ACHN (cell line): ENCODE measurements around the gene KRTAP4-11.
"Not testable (repeated sequence)": the region's sequence is repeated elsewhere in the genome, so short reads cannot be mapped to it uniquely, and the experiment has no call there.

ENCODE experiments used
- DNase-seq: peaks from one replicate; pipeline ENCODE4 v3.0.0-alpha.2; 2015
- in situ Hi-C: cut with HindIII; loops from 2 replicates; pipeline ENCODE4 v1.10.0; 2017; ENCODE audit warnings: low sequenced_read_pairs, low pct_ligation_motif_present, low pct_unique_long_range_greater_than_20kb

KRTAP4-11 gene

GRCh38 chr17:41127371-41127770 is 9.2 kb upstream of the KRTAP4-11 start:
- no peak for DNase-seq
- in situ Hi-C loops, result no loop called here

DNA sequence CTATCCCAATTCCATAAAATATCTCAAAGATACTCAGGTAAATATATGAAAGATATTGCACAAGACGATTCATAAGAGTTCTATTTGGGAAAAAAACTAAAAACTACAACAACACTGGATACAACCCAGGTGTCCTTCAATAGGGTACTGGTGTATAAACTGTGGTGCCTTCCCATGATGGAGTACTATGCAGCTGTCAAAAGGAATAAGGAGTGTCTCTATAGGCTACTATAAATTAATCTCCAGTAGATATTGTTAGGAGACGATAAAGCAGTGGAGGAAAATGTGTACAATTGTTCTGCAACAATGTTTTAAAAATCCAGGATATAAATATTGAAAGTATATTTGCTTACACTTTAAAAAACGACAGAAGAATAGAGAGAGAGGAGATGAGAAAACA is 8.2 kb upstream of the KRTAP4-11 start:
- DNase-seq, result no peak
- in situ Hi-C loops, result no loop called here

DNA sequence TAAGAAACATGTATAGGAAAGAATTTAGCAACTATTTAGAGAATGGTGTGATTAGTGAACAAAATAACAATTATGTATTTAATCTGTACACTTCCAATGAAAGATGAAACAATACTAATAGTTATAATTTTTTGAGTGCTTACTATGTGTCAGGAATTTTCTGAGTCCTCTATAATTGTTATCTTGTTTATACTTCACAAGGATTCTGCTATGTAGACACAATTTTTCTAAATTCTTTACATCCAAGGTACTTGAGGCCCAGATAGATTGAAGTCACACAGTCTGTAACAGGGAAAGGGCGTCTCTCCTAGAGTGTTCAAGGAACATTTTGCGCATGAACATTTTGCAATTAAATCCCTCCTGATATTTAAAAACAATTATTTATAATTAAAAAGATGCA is 6.9 kb upstream of the KRTAP4-11 start:
- DNase-seq, result no peak
- in situ Hi-C loops, result no loop called here

- in situ Hi-C loops, DNase-seq: not testable (repeated sequence)
Observed at GRCh38 chr17:41123991-41124371, 5.8 kb upstream of the KRTAP4-11 start, which contains the start of gene KRTAP4-12. KRTAP4-12 (minus strand) TSS chr17:41124182; CDS start chr17:41124122, 60 bp downstream.

DNA sequence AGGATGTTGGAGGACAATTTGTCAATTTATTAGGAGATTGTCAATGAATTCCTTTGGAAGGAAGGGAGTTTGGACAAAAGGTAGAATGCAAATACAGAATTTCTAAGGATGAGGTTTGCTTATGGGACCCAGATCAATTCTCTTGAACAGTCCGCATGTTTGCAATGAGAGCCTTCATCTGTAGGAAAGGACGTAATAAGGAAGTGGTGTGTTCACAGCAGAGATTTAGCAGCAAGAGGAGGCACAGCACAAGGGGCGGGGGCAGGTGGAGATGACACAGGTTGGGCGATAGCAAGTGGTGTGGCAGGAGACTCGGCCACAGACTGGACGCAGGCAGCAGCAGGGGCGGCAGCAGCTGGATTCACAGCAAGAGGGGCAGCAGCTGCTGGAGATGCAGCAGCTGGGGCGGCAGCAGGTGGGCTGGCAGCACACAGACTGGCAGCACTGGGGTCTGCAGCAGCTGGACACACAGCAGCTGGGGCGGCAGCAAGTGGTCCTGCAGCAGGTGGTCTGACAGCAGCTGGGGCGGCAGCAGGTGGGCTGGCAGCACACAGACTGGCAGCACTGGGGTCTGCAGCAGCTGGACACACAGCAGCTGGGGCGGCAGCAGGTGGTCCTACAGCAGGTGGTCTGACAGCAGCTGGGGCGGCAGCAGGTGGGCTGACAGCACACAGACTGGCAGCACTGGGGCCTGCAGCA is 5.3 kb upstream of the KRTAP4-11 start:
- in situ Hi-C loops, DNase-seq: not testable (repeated sequence)

GRCh38 chr17:41121742-41122141 is 3.6 kb upstream of the KRTAP4-11 start:
- in situ Hi-C loops, result no loop called here

GRCh38 chr17:41119696-41120690 is 1.8 kb upstream of the KRTAP4-11 start:
- DNase-seq, in situ Hi-C loops: not testable (repeated sequence)

More at GRCh38 chr17:41121742-41122141, 3.6 kb upstream of the KRTAP4-11 start:
- DNase-seq, result no peak

- in situ Hi-C loops, result no loop called here
- no peak for DNase-seq
Observed at GRCh38 chr17:41118721-41119120, 548 bp upstream of the KRTAP4-11 start.

DNA sequence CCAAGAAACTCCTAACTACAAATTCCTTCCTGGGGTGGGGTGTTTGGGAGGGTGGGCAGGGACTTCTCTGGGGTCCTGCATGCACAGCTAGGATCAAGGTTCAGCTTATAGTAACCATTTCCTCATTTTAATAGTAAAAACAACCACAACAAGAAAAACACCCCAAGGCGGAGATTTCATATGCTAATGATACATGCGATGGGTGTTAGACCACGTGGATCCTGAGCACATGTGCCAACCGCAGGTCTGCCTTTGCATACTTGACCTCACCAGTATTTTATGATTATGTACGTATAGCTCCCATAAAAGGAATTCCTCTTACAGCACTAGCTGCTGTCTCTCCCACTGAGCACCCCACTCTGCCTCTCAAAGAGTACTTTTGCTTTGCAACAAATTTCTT is 1.9 kb downstream of the KRTAP4-11 start:
- in situ Hi-C loops, result no loop called here
- no peak for DNase-seq

DNA sequence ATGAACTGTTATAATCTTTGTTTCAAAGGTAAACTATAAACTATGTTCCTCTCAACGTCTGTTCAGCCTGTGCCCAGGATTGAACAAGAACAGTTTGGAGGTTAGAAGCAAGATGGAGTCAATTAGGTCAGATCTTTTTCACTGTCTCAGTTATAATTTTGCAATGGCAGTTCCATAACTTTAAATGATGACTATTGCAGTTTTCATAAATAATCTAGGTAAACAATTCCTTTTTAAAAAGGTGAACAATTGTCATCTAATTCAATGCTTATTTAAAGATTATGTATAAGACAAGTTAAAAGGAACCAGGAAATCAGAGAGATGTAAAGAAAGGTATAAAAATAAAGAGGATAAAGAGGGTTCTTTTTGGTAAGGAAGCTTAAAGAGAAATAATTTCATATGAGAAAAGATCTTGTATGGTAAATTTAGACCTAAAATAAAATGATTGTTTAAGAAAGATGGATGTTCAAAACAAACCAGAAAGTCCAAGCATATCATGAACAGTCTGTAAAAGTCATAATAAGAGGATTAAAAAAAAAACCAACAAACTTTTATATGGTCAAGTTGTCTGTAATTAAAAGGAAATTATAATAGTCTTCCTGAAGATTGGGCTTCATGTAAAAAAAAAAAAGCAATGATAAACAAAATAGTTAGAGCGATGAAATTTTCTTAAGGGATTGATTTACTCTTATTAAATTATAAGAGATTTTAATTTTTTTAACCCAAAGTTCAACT is 6.9 kb downstream of the KRTAP4-11 start:
- in situ Hi-C loops, result no loop called here
- DNase-seq, result no peak

- DNase-seq, in situ Hi-C loops: not testable (repeated sequence)
Observed at GRCh38 chr17:41108728-41109386, 9.3 kb downstream of the KRTAP4-11 start.

- DNase-seq, result no peak
- in situ Hi-C loops, result no loop called here
Observed at GRCh38 chr17:41107941-41108450, 10.2 kb downstream of the KRTAP4-11 start.

DNA sequence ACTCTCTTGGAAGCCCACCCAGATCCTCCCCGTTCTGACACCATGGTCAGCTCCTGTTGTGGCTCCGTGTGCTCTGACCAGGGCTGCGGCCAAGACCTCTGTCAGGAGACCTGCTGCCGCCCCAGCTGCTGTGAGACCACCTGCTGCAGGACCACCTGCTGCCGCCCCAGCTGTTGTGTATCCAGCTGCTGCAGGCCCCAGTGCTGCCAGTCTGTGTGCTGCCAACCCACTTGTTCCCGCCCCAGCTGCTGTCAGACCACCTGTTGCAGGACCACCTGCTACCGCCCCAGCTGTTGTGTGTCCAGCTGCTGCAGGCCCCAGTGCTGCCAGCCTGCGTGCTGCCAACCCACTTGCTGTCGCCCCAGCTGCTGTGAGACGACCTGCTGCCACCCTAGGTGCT is 12.8 kb downstream of the KRTAP4-11 start, which contains the start of gene KRTAP4-9:
TSS of gene KRTAP4-9 (plus strand) at position 43 of the 400 bp plus-strand sequence. CDS start at position 43, 0 bp downstream.
- in situ Hi-C loops, DNase-seq: not testable (repeated sequence)

GRCh38 chr17:41104386-41105038 is 13.7 kb downstream of the KRTAP4-11 start:
- peak; percentile 67 for DNase-seq
- in situ Hi-C loops, result not testable (repeated sequence)

DNA sequence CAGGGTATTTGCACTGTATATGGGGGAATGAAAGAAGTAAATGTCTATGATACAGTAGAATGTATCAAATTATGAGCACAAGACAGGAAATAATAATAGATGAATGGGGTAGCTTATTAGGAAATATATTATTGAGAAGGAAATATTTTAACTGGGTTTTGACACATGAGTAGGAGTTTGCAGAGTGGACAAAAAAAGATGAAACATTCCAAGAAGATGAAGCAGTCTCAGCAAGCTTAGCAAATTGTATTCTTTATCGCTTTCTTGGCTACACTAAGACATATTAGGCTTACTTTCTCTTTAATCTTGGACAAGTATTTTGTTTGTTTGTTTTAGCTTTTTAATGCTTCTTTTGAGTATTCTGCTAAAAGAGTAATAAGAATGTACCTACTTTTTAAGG is 14.3 kb downstream of the KRTAP4-11 start:
- DNase-seq, result no peak
- in situ Hi-C loops, result no loop called here

- DNase-seq, result no peak
- in situ Hi-C loops, result no loop called here
Observed at GRCh38 chr17:41101586-41102259, 16.4 kb downstream of the KRTAP4-11 start, which contains the start of gene KRTAP4-16. KRTAP4-16 (minus strand) TSS chr17:41102209; CDS start chr17:41102209, 0 bp downstream.
